ENCODE data around the gene RGPD8.
"Not testable (repeated sequence)": the region's sequence is repeated elsewhere in the genome, so short reads cannot be mapped to it uniquely, and the experiment has no call there.

Gene RGPD8

DNA sequence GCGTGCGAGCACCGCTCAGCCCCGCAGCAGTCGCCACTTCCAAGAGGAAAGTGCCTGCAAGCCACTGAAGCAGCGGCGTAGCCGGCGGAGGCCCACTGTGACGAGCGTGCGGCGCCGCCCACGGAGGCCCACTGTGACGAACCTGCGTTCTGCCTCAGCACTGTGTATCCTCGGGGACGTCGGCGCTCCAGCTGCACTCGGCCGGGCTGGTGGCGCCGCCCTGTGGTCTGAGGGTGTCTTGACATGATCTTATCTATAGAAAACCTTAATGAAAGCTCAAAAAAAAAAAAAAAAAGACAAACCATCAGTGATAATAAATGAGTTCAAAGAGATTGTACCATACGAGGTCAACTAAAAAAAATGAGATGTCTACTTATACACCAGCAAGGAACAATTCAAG, at the start of gene RGPD8:
Gene RGPD8 (minus strand): TSS at position 166 of the 400 bp plus-strand sequence. CDS start 192 bp downstream, outside the sequence.
- peak; percentile 34 for DNase-seq (ENCODE audit: low spot score)

DNA sequence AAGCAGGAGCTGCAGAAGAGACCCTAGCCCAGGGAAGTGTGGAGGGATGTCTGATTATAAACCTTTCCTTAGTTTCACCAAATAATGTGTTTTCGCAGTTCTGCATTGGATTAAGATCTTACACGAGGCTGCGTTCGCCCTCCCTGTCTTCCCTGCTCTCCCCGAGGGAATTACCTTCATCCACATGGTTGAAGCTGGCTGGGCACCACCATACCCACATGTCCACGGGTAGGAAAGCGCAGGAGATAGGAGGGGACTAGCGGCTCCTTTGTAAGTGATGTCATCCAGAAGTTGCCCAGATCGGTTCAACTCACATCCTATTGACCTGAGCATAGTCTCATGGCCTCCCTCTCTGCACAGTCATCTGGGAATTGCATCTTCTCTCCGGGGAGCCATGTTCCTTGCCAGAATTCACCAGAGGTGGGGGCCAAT, 49.6 kb upstream of the RGPD8 start:
- peak; percentile 77 for DNase-seq (ENCODE audit: low spot score)

DNA sequence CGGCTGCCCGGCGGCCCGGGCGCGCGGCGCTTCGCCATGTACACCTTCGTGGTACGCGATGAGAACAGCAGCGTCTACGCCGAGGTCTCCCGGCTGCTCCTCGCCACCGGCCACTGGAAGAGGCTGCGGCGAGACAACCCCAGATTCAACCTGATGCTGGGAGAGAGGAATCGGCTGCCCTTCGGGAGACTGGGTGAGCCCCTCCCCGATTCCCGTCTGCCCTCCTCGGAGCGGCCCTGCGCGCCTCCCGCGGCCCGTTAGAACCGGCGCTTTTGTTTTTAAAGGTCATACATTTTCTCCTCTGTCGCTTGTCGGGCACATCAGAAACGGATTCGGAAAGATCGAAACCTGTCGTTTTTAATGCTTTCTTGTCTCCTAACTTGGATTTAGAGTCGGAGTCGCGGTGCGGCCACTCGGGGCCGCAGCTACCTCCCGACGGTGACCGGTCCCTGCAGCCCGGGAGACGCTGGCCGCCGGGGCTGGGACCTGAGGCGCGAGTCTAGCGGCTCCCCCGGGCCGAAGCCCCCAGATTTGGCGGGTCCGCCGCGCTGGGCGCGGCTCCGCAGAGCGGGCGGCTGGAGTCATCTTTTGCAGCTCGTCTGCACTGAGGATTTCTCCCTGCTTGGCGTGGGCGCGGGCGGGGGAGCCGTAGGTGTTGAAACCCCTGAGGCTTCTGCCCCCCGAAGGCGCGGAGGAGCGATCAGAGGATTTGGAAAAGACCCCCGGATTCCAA, 49.0 kb upstream of the RGPD8 start:
- DNase-seq (ENCODE audit: low spot score), result peak; percentile 59

DNA sequence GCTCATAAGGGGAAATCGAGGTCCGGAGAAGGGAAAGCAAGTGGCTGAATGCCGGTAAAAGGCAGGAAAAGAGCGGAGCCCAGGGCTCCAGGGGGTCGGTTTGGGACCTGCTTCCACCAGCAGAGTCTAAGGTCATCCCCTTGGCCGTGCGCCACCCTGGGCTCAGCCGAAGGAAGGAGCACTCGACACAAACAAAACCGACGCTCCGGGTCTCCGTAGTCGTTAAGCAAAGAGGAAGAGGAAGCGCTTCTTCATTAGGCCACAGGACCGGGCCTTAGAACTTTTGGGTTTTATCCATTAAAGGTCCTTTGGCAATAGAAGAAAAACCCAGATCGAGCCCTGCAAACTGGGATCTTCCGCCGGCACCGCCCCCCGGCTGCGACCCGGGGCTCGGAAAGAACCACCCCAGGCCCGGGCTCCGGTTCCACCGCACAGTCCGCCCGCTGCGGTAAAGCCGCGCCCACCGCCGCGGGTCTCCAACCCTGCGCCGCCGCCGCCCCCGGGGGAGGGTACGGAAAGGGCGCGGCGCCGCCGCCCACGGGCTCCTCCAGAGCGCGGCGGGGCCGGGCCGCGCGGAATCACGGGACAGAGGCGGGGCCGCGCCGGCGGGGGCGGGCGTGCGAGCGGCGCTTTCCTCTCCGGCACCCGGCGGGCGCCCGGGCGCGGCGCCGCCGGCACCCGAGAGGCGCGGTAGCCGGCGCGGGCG, 48.2 kb upstream of the RGPD8 start, which contains the start of gene TTL:
Gene TTL (plus strand): TSS at position 629 of the 706 bp plus-strand sequence. CDS start 189 bp downstream, outside the sequence.
- peak; percentile 70 for DNase-seq (ENCODE audit: low spot score)

DNA sequence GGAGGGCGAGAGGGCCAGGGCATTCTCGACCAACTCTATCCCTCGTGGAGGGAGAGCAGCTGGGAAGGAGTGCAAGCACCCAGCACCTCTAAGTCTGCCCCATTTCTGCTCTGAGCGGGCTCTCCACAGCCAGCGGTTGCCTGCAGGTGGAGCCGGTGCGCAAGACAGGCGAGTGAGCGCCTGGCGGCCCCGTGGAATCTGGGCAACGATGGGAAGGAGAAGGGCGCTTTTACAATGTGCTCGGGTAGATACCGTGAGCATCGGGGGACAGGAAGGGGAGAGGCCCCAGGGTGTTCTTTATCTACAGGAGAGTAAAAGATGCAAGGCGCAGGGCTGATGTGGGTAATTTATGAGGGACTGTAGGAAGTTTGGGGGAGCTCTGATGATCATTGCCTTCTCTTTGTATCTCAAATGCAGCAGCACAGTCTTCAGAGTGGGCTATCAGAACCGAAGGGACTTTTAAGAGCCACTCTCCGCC, 47.6 kb upstream of the RGPD8 start:
- DNase-seq (ENCODE audit: low spot score), result peak; percentile 89

DNA sequence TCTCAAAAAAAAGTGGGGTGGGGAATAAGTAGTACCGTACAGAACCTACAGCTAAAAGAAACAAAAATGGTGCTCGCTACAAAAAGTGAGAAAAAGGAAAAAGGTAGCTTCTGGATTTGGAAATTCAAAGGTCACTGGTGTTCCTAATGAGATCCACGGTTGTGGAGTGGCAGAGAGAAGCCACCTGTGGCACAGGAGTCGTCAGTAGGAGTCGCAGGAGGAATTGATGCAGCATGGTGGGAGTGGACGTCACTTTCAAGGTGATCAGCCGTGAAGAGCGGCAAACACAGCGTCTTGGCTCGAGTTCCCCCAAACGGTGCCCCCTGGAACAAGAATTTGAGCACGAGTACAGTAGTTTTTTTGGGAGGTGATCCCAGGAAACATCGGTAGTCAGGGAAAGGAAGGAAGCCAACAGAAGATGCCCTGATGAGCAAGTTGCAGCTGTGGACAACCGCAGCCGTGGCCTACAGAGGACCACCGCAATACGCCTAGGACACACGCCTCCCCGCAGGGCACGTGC, 47.1 kb upstream of the RGPD8 start:
- peak; percentile 65 for DNase-seq (ENCODE audit: low spot score)

DNA sequence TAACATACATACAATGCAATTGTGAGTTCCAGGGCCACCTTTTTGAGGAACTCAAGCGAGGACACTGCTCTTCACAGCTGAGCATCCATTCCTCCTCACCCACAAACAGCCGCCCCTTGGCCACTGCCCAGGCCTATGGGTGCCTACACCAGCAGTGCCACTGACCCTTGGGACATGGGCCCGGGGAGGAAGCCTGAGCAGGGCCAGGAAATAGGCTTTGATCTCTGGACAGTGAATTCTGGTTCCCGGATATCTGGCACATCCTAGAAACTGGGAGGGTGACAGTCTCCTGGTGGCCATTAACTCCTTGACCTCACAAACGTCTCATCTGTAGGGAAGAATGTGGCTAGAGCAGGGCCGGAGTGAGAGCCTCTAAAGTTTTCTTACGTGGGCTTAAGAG, 43.0 kb upstream of the RGPD8 start:
- DNase-seq (ENCODE audit: low spot score), result no peak

DNA sequence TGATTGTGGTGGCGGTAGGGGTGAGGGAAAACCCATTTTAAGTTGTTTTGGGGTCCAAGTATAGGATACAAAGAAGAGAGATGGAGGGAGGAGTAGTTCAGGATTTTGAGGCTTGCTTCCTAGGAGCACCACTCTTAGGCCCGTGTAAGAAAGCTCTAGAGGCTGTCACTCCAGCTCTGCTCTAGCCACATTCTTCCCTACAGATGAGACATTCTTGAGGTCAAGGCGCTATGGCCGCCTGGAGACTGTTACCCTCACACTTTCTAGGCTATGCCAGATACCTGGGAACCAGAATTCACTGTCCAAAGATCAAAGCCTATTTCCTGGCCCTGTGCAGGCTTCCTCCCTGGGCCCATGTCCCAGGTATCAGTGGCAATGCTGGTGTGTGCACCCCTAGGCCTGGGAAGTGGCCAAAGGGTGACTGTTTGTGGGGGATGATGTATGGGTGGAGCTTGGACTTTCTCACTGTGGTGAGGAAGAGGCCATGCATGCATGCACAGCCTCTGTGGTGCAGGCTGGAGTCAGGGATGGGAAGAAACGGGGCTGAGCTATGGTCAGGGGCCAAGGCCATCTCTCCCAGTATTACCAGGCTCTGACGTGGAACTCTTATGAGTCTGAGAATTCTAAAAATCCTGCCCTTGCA, 41.5 kb upstream of the RGPD8 start:
- no peak for DNase-seq (ENCODE audit: low spot score)

DNA sequence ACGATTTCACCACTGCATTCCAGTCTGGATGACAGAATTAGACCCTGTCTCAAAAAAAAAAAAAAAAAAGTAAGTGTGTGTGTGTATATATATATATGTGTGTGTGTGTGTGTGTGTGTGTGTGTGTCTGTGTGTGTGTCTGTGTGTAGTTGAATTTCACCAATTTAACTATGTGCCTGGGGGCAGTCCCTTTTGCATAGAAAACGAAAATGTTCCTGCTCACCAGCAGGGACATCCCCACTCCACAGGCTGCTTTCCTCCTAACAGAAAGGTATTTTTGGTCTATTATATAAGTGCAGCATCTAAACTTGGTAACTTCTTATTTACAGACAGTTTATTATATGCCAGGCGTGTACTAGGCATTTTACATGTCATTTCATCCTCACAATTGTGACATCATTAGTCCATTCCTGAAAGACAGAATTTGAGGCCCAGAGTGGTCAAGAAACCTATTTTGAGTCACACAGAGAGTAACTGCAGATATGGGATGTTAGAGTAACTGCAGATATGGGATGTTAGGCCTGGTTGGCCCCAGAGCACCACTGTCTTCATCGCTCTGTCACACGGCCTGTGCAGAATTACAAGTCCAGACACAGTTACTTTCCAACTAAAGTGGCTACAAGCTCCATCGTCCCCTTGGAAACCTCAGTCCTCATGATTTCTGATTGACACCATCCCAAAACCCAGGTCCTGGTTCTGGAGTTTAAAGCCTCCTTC, 39.3 kb upstream of the RGPD8 start:
- no peak for DNase-seq (ENCODE audit: low spot score)

DNA sequence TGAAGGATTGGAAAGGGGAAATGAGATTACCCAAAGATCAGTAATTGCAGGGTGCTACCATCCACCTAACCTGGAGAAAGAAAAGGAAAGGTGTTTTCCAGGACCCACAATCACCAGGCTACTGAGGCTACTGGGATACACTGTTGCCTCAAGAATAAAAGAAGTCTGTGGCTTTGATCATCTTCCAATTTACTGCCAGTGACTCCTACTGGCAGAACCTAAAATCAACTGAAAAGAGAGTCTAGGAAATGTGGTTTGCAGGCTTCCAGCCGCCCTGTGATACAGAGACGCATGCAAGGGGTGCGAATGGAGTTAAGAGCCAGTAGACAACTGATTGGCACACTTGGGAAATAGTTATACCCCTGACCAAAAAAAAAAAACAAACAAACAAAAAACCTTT, 31.9 kb upstream of the RGPD8 start:
- no peak for DNase-seq (ENCODE audit: low spot score)

DNA sequence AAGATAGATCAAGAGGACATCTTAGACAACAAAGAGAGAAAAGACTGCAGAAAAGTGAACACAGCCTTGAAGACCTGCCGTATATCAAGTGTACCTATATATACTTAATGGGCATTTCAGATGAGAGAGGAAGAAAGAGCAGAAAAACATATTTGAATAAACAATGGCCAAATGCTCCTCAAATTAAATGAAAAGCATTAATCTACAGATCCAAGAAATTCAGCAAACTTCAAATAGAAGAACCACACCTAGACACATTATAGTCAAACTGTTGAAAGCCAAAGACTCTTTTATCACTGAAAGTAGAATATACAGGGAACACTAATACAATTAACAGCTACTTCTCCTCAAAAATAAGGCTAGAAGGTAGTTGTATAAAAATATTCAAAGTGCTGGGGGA, 29.8 kb upstream of the RGPD8 start:
- DNase-seq (ENCODE audit: low spot score), result no peak

DNA sequence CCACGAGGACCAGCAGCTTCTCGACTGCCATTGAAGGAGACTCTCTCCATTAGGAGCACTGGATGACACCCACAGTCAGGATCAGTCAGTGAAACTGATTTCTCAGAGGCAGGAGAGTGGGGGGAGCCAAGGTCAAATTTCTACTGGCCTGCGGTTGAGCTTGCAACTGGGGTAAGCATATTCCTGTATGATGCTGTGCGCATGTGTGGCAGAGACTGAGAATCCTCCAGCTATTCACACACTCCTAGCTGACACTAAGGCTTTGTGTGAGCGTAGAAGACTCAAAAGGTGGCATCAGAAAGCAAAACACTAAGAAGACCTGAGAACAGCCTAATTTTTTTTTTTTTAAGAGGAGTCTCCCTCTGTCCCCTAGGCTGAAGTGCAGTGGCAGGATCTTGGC, 28.7 kb upstream of the RGPD8 start:
- DNase-seq (ENCODE audit: low spot score), result no peak

DNA sequence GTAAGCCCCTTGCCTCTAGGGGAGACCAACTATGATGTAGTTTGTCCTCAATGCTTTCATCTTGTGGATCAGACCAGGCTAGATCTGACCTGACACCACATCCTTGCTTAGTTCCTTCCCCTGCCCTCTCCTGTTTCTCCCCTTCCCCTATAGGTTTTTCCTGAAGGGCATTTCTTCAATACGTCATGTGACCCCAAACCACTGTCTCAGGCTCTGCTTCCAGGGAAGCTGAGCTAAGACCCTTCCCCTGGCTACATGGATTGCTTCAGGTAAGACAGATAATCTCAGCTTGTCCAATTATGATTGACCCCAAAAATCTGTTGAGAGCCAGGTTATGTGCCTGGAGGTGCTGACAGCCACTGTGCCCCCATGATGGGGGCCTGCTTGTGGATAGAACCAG, 25.9 kb upstream of the RGPD8 start:
- DNase-seq (ENCODE audit: low spot score), result no peak

DNA sequence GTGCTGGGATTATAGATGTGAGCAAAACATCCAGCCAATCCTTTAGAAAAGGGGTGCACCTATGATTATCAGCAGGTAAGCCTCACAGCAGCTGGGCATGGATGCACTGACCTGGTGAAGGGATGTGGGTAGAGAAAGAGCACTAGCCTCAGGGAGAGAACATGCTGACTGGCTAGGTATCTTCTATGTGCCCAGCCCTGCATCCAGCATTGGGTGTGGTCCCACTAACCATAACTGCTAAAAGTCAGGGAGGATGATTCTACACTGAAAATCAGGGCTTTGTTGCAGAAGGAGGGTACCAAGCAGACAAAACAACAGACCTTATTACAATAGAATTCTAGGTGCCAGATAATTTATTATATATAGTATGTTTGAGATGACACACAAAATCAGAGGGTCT, 21.1 kb upstream of the RGPD8 start:
- no peak for DNase-seq (ENCODE audit: low spot score)

DNA sequence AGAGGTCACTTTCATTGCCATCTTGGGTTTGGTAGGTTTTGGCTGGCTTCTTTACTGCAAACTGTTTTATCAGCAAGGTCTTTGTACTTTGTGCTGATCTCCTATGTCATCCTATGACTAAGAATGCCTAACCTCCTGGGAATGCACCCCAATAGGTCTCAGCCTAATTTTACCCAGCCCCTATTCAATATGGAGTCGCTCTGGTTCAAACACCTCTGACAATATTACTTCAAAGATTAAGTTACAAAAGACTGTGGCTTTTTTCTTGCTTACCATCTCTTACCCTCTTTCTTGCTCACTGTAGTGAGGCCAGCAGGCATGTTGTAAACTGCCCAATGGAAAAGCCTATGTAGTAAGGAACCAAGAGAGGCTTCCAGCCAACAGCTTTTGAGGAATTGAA, 17.9 kb upstream of the RGPD8 start:
- DNase-seq (ENCODE audit: low spot score), result no peak

DNA sequence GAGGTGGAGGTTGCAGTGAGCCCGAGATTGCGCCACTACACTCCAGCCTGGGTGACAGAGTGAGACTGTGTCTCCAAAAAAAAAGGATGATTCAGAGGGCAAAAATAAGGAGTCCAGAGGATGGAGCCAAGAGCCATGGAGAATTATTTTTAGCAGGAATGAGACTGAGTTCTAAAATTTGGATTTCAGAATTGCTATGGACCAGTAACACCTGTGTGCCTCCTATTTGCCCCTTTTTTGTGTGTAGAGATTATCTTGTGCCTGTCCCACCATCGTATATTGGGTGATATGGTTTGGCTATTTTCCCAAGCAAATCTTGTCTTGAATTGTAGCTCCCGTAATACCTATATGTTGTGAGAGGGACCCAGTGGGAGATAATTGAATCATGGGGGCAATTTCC, 16.4 kb upstream of the RGPD8 start:
- DNase-seq (ENCODE audit: low spot score), result no peak

DNA sequence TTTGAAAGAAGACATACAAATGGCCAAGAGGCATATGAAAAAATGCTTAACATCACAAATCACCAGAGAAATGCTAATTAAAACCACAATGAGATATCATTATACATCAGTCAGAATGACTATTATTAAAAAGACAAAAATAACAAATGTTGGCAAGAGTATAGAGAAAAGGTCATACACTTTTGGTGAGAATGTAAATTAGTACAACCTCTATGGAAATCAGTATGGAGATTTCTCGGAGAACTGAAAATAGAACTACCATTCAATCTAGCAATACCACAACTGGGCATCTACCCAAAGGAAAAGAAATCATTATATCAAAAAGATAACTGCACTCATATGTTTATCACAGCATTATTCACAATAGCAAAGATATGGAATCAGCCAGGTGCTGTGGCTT, 10.8 kb upstream of the RGPD8 start:
- DNase-seq (ENCODE audit: low spot score), result not testable (repeated sequence)

DNA sequence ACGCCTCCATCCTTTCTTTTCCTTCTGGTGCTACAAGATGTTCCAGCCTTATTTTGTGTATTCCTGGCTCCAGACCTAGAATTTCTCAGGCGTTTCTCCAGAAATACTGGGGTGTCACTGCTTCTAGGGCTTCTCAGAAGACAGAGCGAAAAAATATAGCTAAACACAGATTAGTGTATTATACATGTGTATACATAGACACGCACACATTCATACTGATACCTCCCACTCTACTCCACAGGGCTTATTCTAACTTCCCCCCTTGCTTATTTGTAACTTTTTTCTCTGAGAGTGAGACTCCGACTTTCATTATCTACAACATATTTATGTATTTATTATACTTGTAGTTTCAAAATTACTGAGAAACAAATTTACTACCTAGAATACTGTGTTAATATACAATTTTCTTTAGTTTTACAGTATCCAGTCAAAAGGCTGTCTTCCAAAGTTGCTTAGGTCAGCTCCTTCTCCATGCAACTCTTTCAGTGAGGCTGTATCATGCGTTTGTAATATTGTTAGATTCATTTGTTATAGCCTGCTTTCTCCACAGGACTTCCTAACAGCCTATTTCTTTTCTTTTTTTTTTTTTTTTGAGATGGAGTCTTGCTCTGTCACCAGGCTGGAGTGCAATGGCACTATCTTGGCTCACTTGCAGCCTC, 5.3 kb upstream of the RGPD8 start:
- not testable (repeated sequence) for DNase-seq (ENCODE audit: low spot score)

DNA sequence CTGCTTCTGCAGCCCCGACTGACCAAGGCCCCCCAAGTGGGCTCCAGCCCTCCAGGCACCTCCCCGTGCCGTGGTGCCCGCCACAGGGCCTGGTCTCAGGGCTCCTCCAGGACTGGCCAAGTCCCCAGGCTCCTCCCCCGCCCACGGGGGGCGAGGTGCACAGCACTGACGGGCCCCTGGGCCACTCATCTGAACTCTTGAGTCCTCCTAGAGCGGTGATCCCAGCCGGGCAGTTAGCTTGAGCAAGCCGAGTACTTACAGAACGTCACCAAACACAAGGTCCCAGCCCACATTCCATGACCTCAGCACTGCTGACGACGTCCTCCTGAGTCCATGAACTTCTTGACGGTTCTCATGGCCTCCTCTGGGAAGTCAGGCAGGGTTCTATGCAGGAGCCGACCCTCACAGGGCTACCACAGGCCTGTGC, 4.0 kb upstream of the RGPD8 start:
- DNase-seq (ENCODE audit: low spot score), result not testable (repeated sequence)

DNA sequence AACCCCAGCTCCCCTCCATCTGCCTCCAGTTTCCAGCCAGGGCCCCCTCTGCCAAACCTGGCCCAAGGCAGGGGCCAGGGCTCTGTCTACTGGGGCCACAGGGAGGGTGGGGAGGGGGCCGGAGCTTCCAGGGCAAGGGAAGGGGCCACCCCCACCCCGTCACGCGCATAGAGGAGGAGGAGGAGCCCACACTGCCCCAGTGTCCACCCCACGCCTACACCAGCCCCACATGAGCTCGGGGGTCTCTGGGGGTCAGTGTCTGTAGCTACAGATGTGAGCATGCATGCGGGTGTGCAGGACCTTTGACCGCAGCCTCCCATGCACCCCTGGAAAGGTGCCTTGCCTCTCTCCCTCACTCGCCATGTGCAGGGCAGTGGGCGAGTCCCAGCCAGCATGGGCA, 3.5 kb upstream of the RGPD8 start:
- DNase-seq (ENCODE audit: low spot score), result not testable (repeated sequence)

DNA sequence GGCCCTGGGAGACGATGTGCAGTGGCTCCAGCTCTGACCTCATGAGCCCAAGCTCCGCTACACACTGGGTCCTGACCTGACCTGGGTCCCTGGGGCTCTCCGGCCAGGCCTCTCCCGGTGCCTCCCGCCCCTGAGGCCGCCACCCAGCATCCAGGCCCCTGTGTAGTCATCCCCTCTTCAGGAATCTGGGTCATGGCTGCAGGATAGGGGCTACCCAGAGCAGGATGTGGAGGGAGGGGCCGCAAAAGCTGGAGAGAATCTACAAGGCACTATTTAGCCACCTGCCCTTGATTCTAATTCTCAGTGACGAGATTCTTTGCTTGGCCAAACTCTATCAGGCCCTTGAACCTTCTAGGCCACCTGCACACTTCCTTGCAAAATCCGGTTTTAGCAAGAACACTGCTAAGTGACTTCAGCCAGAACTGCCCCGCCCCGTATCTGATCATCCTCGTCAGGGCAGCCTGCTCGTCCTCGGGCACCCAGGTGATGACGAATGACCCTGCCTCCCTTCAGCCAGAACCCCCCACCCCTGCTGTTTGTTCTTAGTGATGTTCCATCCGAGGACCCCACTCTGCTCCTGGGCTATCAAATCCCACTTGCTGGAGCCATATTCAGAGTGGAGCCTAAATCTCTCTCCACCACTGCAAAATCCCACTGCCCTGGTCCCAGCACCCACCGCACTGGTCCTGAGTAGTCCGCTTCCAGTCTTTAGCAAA, 2.4 kb upstream of the RGPD8 start:
- DNase-seq (ENCODE audit: low spot score), result not testable (repeated sequence)
